H1 (cell line): ENCODE results near the gene ZNF592. TPM values are rescaled to one million over a fixed set of nuclear protein-coding genes. Genes with fewer than 3 reads are reported as not detected.

Experiments used
- E2F6 ChIP-seq: IDR thresholded peaks from 2 replicates; pipeline ENCODE4 v1.6.1; 2012; ENCODE audit warnings: inconsistent platforms
- JUN ChIP-seq: IDR thresholded peaks from 2 replicates; pipeline ENCODE4 v1.6.1; 2011; ENCODE audit warnings: low read depth, mild to moderate bottlenecking, improper control_type of control experiment, low read length
- KDM1A ChIP-seq: fragments of 200-600, 300-600 bp; sonication (generic); IDR thresholded peaks from 2 replicates; pipeline ENCODE4 v1.7.1; 2016; ENCODE audit warnings: mild to moderate bottlenecking, low read length, borderline replicate concordance
- KDM4A ChIP-seq: IDR thresholded peaks from one replicate; pipeline ENCODE4 v1.7.1; 2012; ENCODE audit warnings: low read depth, mild to moderate bottlenecking, moderate library complexity, low read length, inconsistent platforms; ENCODE audit not compliant: severe bottlenecking
- RAD21 ChIP-seq, 2 experiments: IDR thresholded peaks in 1 of 2; conservative IDR thresholded peaks in 1 of 2; 2 replicates each; pipeline ENCODE4 v1.6.1; 2011; ENCODE audit warnings: low read depth in 2 of 2, low read length in 2 of 2, improper control_type of control experiment in 1 of 2, inconsistent platforms in 1 of 2, mild to moderate bottlenecking in 1 of 2, moderate library complexity in 1 of 2
- SP1 ChIP-seq: IDR thresholded peaks from 2 replicates; pipeline ENCODE4 v1.6.1; 2011; ENCODE audit warnings: low read depth, low read length
- polyA plus RNA-seq, 7 experiments: library from polyadenylated mRNA; depleted of rRNA in 3 of 7; stranded (reverse) in 5 of 7; unstranded in 2 of 7; fragments of >200 nt in 5 of 7; fragments of 200-250 nt in 2 of 7; gene quantifications; 1 replicate in 5 of 7; 2 replicates in 1 of 7; 4 replicates in 1 of 7; pipeline versions ENCODE4 v1.2.1 to v1.2.3, GENCODE V29; 2011 to 2013; ENCODE audit warnings: missing spikeins in 2 of 7, mixed read lengths in 2 of 7
- total RNA-seq: library from RNA; stranded (reverse); fragmentation: NEBNext Ultra II Directional; extraction: Animal tissue kit (Norgen Biotek cat#: 25700); gene quantifications from 2 replicates; pipeline ENCODE4 v1.2.1, GENCODE V29; 2021

Gene ZNF592
- total and polyA plus RNA-seq, 2 of the 8 experiments (the other 6 are each of a cell fraction or from before 2014, with no cell fraction given), result 14.2 to 33.0 TPM

- TF ChIP-seq E2F6 (no peak), SP1 (no peak), RAD21 (IDR thresholded peaks at IDR 0.05 in 1 of 2, conservative IDR thresholded peaks at IDR 0.05 in 1 of 2; ENCODE audit: low read depth in 2 of 2, low read length in 2 of 2) (no peak), JUN (no peak), KDM1A (no peak), KDM4A (no peak)
Observed at GRCh38 chr15:84830036-84830435, 81.6 kb downstream of the ZNF592 start (continued).
